H9 (cell line): ENCODE results near the gene ARHGAP15. TPM values are rescaled to one million over a fixed set of nuclear protein-coding genes. Genes with fewer than 3 reads are reported as not detected.

ENCODE experiments used
- DNase-seq: peaks from one replicate; pipeline ENCODE4 v3.0.0-alpha.2; 2017
- H2AFZ ChIP-seq: one replicate; pipeline ENCODE4 v1.6.1; 2013; ENCODE audit warnings: mild to moderate bottlenecking, low read length, control low read depth, moderate library complexity
- H2AK5ac ChIP-seq: 2 replicates; pipeline ENCODE4 v1.6.1; 2013; ENCODE audit warnings: low read length, control low read depth, mixed read lengths; ENCODE audit not compliant: insufficient read length
- H2BK120ac ChIP-seq: one replicate; pipeline ENCODE4 v1.6.1; 2013; ENCODE audit warnings: low read depth, mild to moderate bottlenecking, low read length, control low read depth, inconsistent platforms; ENCODE audit not compliant: poor library complexity, severe bottlenecking
- H2BK12ac ChIP-seq: 2 replicates; pipeline ENCODE4 v1.6.1; 2013; ENCODE audit warnings: low read length, control low read depth, mixed read lengths, low read depth; ENCODE audit not compliant: insufficient read length
- H2BK15ac ChIP-seq: 2 replicates; pipeline ENCODE4 v1.6.1; 2013; ENCODE audit warnings: low read depth, low read length, control low read depth
- H2BK20ac ChIP-seq: one replicate; pipeline ENCODE4 v1.6.1; 2013; ENCODE audit warnings: low read depth, mild to moderate bottlenecking, low read length, control low read depth, inconsistent platforms; ENCODE audit not compliant: poor library complexity, severe bottlenecking
- H2BK5ac ChIP-seq: 2 replicates; pipeline ENCODE4 v1.6.1; 2013; ENCODE audit warnings: low read length, control low read depth, mixed read lengths; ENCODE audit not compliant: insufficient read length
- H3K14ac ChIP-seq: 2 replicates; pipeline ENCODE4 v1.6.1; 2013; ENCODE audit warnings: low read length, control low read depth; ENCODE audit not compliant: insufficient read depth
- H3K18ac ChIP-seq: 2 replicates; pipeline ENCODE4 v1.6.1; 2013; ENCODE audit warnings: low read depth, mild to moderate bottlenecking, mixed read lengths, low read length, control low read depth; ENCODE audit not compliant: insufficient read length
- H3K23ac ChIP-seq: 2 replicates; pipeline ENCODE4 v1.6.1; 2013; ENCODE audit warnings: low read length, control low read depth, mixed read lengths, low read depth; ENCODE audit not compliant: insufficient read length
- H3K23me2 ChIP-seq: 2 replicates; pipeline ENCODE4 v1.6.1; 2013; ENCODE audit warnings: low read depth, mild to moderate bottlenecking, mixed read lengths, low read length, control low read depth; ENCODE audit not compliant: insufficient read length, poor library complexity, severe bottlenecking
- H3K27ac ChIP-seq: 2 replicates; pipeline ENCODE4 v1.5.1; 2013; ENCODE audit warnings: low read length, control low read depth, mixed read lengths, low read depth; ENCODE audit not compliant: insufficient read length
- H3K27me3 ChIP-seq: 2 replicates; pipeline ENCODE4 v1.6.1; 2013; ENCODE audit warnings: low read length, control low read depth, inconsistent platforms; ENCODE audit not compliant: insufficient read depth
- H3K4ac ChIP-seq: 2 replicates; pipeline ENCODE4 v1.6.1; 2013; ENCODE audit warnings: low read depth, mild to moderate bottlenecking, control low read depth, inconsistent platforms, low read length, moderate library complexity
- H3K4me1 ChIP-seq: 2 replicates; pipeline ENCODE4 v1.6.1; 2013; ENCODE audit warnings: low read length, control low read depth, inconsistent platforms; ENCODE audit not compliant: insufficient read depth
- H3K4me2 ChIP-seq: 2 replicates; pipeline ENCODE4 v1.6.1; 2013; ENCODE audit warnings: low read length, control low read depth, mixed read lengths; ENCODE audit not compliant: insufficient read length, insufficient read depth
- H3K56ac ChIP-seq: 2 replicates; pipeline ENCODE4 v1.6.1; 2013; ENCODE audit warnings: low read depth, mild to moderate bottlenecking, mixed read lengths, low read length, control low read depth; ENCODE audit not compliant: insufficient read length
- H3K79me1 ChIP-seq: 2 replicates; pipeline ENCODE4 v1.6.1; 2013; ENCODE audit warnings: low read depth, mild to moderate bottlenecking, moderate library complexity, low read length, control low read depth, inconsistent platforms; ENCODE audit not compliant: insufficient read depth, poor library complexity, severe bottlenecking
- H3K79me2 ChIP-seq: 2 replicates; pipeline ENCODE4 v1.6.1; 2013; ENCODE audit warnings: low read length, control low read depth, inconsistent platforms; ENCODE audit not compliant: insufficient read depth
- H3K9ac ChIP-seq: 2 replicates; pipeline ENCODE4 v1.6.1; 2013; ENCODE audit warnings: low read length, control low read depth, mixed read lengths; ENCODE audit not compliant: insufficient read length; ENCODE audit errors: extremely low read depth
- H3K9me3 ChIP-seq: one replicate; pipeline ENCODE4 v1.6.1; 2013; ENCODE audit warnings: low read depth, low read length, inconsistent platforms; ENCODE audit not compliant: control insufficient read depth
- H3T11ph ChIP-seq: one replicate; pipeline ENCODE4 v1.6.1; 2013; ENCODE audit warnings: mild to moderate bottlenecking, low read length, control low read depth, inconsistent platforms
- H4K20me1 ChIP-seq: one replicate; pipeline ENCODE4 v1.6.1; 2013; ENCODE audit not compliant: control insufficient read depth, insufficient read length, insufficient read depth
- H4K5ac ChIP-seq: 2 replicates; pipeline ENCODE4 v1.6.1; 2013; ENCODE audit warnings: low read depth, mild to moderate bottlenecking, mixed read lengths, low read length, control low read depth; ENCODE audit not compliant: insufficient read length
- H4K8ac ChIP-seq: replicated peaks from 2 replicates; pipeline ENCODE4 v1.6.1; 2013; ENCODE audit warnings: low read length, control low read depth, mixed read lengths, low read depth; ENCODE audit not compliant: insufficient read length
- H4K91ac ChIP-seq: 2 replicates; pipeline ENCODE4 v1.6.1; 2013; ENCODE audit warnings: low read depth, mild to moderate bottlenecking, moderate library complexity, mixed read lengths, low read length, control low read depth; ENCODE audit not compliant: insufficient read length
- H3K27ac Mint-ChIP-seq, 3 experiments: 2 replicates in 2 of 3; 3 replicates in 1 of 3; pipeline ENCODE4 v1.8.0; 2020 to 2021; ENCODE audit warnings: mixed read lengths in 3 of 3, mild to moderate bottlenecking in 1 of 3, moderate library complexity in 1 of 3
- H3K27me3 Mint-ChIP-seq: 2 replicates; pipeline ENCODE4 v1.8.0; 2021; ENCODE audit warnings: low read depth, mild to moderate bottlenecking, moderate library complexity, mixed read lengths
- H3K36me3 Mint-ChIP-seq, 3 experiments: 2 replicates in 2 of 3; 3 replicates in 1 of 3; pipeline ENCODE4 v1.8.0; 2020 to 2021; ENCODE audit warnings: low read depth in 3 of 3, mixed read lengths in 3 of 3; ENCODE audit not compliant: insufficient read depth in 1 of 3
- H3K4me1 Mint-ChIP-seq, 2 experiments: 2 replicates each; pipeline ENCODE4 v1.8.0; 2020; ENCODE audit warnings: mixed read lengths in 2 of 2
- H3K4me3 Mint-ChIP-seq, 2 experiments: 2 replicates in 1 of 2; 3 replicates in 1 of 2; pipeline ENCODE4 v1.8.0; 2020 to 2021; ENCODE audit warnings: mild to moderate bottlenecking in 2 of 2, mixed read lengths in 2 of 2, moderate library complexity in 1 of 2
- H3K9me3 Mint-ChIP-seq, 2 experiments: 2 replicates in 1 of 2; 3 replicates in 1 of 2; pipeline ENCODE4 v1.8.0; 2020; ENCODE audit warnings: mild to moderate bottlenecking in 2 of 2, mixed read lengths in 2 of 2, moderate library complexity in 1 of 2
- WGBS: extraction: QIAGEN DNeasy Blood & Tissue Kit; methylation state at CpG from one replicate; pipeline ENCODE4 v1.1.7; 2013; ENCODE audit warnings: missing lambda C conversion rate, low lambda C conversion rate, mixed read lengths; ENCODE audit not compliant: insufficient read length; ENCODE audit errors: extremely low coverage; 5-methylcytosine and 5-hydroxymethylcytosine counted together
- total RNA-seq: library from RNA; stranded (reverse); gene quantifications from 2 replicates; pipeline ENCODE4 v1.2.1, GENCODE V29; 2021
- TF ChIP-seq, protein P1 (sequence below): fragments of 200-600 bp; sonication (generic); conservative IDR thresholded peaks from 3 replicates; pipeline ENCODE4 v1.8.0; 2021; ENCODE audit warnings: antibody characterized with exemption, mild to moderate bottlenecking

ARHGAP15 gene
- total RNA-seq, 1 experiment from 2014 or later: not detected

DNA sequence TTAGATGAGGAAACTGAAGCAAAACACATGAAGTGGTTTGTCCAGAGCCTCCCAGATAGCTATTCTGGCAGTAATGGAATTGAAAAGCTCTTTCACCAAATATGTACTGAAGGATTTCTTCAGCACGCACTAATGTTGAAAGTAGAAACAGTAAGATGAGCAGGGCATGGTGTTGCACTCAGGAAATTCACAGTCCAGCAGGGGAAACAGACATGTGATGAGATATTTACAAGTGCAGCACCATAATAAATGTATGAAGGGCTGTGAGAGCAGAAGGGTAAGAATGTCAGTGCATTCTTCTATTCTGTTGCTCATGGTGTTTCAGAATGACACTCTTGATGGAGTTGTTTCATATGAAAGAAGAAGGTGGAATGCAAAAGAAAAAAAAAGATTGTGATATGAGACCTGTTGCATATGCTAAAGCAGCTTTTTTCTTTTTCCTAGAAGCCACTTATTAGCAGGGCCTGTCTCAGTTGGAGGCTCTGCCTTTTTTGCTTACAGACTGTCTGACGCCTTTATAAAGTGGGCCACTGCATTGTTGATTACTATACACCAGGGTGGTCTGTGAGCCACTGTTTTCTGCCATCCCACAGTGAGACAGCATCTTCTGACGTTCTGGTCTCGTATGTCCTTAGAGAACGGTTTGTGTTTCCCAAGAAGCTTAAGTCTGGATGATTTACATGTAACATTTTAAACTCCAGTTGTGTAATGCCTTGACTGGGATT is 516.9 kb downstream of the ARHGAP15 start:
- DNase-seq: no peak
- Histone ChIP-seq H3K79me1 (no peaks in the 10 kb centered on the region), H3K56ac (no peak overlapping the region), H2BK15ac (no peak overlapping the region), H2BK20ac (no peak overlapping the region), H2AFZ (no peak overlapping the region), H3T11ph (no peak overlapping the region), H3K79me2 (no peaks in the 10 kb centered on the region), H4K8ac (no peak overlapping the region), H3K9ac (no peak overlapping the region), H3K9me3 (no peaks in the 10 kb centered on the region), H3K18ac (no peak overlapping the region), H3K4me1 (no peaks in the 10 kb centered on the region), H2BK12ac (no peak overlapping the region), H3K4me2 (no peak overlapping the region), H2BK120ac (no peak overlapping the region), H4K91ac (no peak overlapping the region), H4K5ac (no peak overlapping the region), H3K4ac (no peak overlapping the region), H3K23ac (no peak overlapping the region), H3K14ac (no peak overlapping the region), H3K23me2 (no peaks in the 10 kb centered on the region), H2BK5ac (no peak overlapping the region), H3K27me3 (peaks cover 2% of the 10 kb centered on the region; the same call in 1 of the 2 replicates), H2AK5ac (no peak overlapping the region), H4K20me1 (no peaks in the 10 kb centered on the region), H3K27ac (no peak overlapping the region)
- H3K27me3 Mint-ChIP-seq: no peaks in the 10 kb centered on the region
- H3K9me3 Mint-ChIP-seq: no peaks in the 10 kb centered on the region
- no peak overlapping the region for H3K4me3 Mint-ChIP-seq
- H3K36me3 Mint-ChIP-seq: no peaks in the 10 kb centered on the region; a peak in 1 of 7 replicates
- H3K4me1 Mint-ChIP-seq: no peaks in the 10 kb centered on the region
- TF ChIP-seq, protein P1, sequence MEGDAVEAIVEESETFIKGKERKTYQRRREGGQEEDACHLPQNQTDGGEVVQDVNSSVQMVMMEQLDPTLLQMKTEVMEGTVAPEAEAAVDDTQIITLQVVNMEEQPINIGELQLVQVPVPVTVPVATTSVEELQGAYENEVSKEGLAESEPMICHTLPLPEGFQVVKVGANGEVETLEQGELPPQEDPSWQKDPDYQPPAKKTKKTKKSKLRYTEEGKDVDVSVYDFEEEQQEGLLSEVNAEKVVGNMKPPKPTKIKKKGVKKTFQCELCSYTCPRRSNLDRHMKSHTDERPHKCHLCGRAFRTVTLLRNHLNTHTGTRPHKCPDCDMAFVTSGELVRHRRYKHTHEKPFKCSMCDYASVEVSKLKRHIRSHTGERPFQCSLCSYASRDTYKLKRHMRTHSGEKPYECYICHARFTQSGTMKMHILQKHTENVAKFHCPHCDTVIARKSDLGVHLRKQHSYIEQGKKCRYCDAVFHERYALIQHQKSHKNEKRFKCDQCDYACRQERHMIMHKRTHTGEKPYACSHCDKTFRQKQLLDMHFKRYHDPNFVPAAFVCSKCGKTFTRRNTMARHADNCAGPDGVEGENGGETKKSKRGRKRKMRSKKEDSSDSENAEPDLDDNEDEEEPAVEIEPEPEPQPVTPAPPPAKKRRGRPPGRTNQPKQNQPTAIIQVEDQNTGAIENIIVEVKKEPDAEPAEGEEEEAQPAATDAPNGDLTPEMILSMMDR: no peak
- no CpG with 5 or more reads among the region's 5 CpGs for WGBS
- H3K27ac Mint-ChIP-seq: no peak overlapping the region
